ENCODE data around the gene ST6GALNAC4.
A peak's percentile ranks its signal among the peaks of the same experiment; 100 is the strongest.

Gene ST6GALNAC4

GRCh38 chr9:127916720-127917581, at the start of gene ST6GALNAC4:
Gene ST6GALNAC4 (minus strand): TSS chr9:127917041. CDS start chr9:127916419, 622 bp downstream.
- peak; percentile 87 to 98 (median 93) for DNase-seq (ENCODE audit: low read depth in 3 of 3, low spot score in 1 of 3)

- no peak for DNase-seq (ENCODE audit: low read depth in 3 of 3, low spot score in 1 of 3)
Observed at GRCh38 chr9:127965953-127966352, 49.1 kb upstream of the ST6GALNAC4 start.

GRCh38 chr9:127963359-127964064, 46.7 kb upstream of the ST6GALNAC4 start:
- DNase-seq (ENCODE audit: low read depth in 3 of 3, low spot score in 1 of 3), result no peak

GRCh38 chr9:127963041-127963358, 46.2 kb upstream of the ST6GALNAC4 start:
- no peak for DNase-seq (ENCODE audit: low read depth in 3 of 3, low spot score in 1 of 3)

GRCh38 chr9:127962278-127962677, 45.4 kb upstream of the ST6GALNAC4 start:
- DNase-seq (ENCODE audit: low read depth in 3 of 3, low spot score in 1 of 3), result no peak

GRCh38 chr9:127961613-127962155, 44.8 kb upstream of the ST6GALNAC4 start:
- no peak for DNase-seq (ENCODE audit: low read depth in 3 of 3, low spot score in 1 of 3)

GRCh38 chr9:127961155-127961490, 44.3 kb upstream of the ST6GALNAC4 start:
- no peak for DNase-seq (ENCODE audit: low read depth in 3 of 3, low spot score in 1 of 3)

- DNase-seq (ENCODE audit: low read depth in 3 of 3, low spot score in 1 of 3), result no peak
Observed at GRCh38 chr9:127960410-127961154, 43.7 kb upstream of the ST6GALNAC4 start.

GRCh38 chr9:127959841-127960409, 43.1 kb upstream of the ST6GALNAC4 start:
- DNase-seq (ENCODE audit: low read depth in 3 of 3, low spot score in 1 of 3), result no peak

- DNase-seq (ENCODE audit: low read depth in 3 of 3, low spot score in 1 of 3), result no peak
Observed at GRCh38 chr9:127959398-127959797, 42.6 kb upstream of the ST6GALNAC4 start.

- DNase-seq (ENCODE audit: low read depth in 3 of 3, low spot score in 1 of 3), result no peak
Observed at GRCh38 chr9:127958728-127959127, 41.9 kb upstream of the ST6GALNAC4 start.

GRCh38 chr9:127955294-127956015, 38.6 kb upstream of the ST6GALNAC4 start:
- DNase-seq (ENCODE audit: low read depth in 3 of 3, low spot score in 1 of 3), result peak; percentile 61 to 73 (median 67)

GRCh38 chr9:127954831-127955293, 38.0 kb upstream of the ST6GALNAC4 start:
- no peak for DNase-seq (ENCODE audit: low read depth in 3 of 3, low spot score in 1 of 3)

GRCh38 chr9:127953768-127954505, 37.1 kb upstream of the ST6GALNAC4 start:
- DNase-seq (ENCODE audit: low read depth in 3 of 3, low spot score in 1 of 3), result no peak

GRCh38 chr9:127953154-127953553, 36.3 kb upstream of the ST6GALNAC4 start:
- no peak for DNase-seq (ENCODE audit: low read depth in 3 of 3, low spot score in 1 of 3)

- DNase-seq (ENCODE audit: low read depth in 3 of 3, low spot score in 1 of 3), result no peak
Observed at GRCh38 chr9:127950513-127951289, 33.9 kb upstream of the ST6GALNAC4 start.

GRCh38 chr9:127949827-127950512, 33.1 kb upstream of the ST6GALNAC4 start:
- no peak for DNase-seq (ENCODE audit: low read depth in 3 of 3, low spot score in 1 of 3)
